H1 (cell line): ENCODE results near the gene PRDM15. TPM values are rescaled to one million over a fixed set of nuclear protein-coding genes. Genes with fewer than 3 reads are reported as not detected.

Experiments used
- CTCF ChIA-PET: fragments of 300-600 bp; sonication (Branson Sonifier 250); formaldehyde crosslinking; loops from one replicate; lab custom pipeline; 2021; ENCODE audit not compliant: partially characterized antibody; lab: Charles Lee
- POLR2A ChIA-PET: fragments of 300-600 bp; sonication (Branson Sonifier 250); formaldehyde crosslinking; loops from one replicate; lab custom pipeline; 2021; ENCODE audit warnings: inconsistent platforms; ENCODE audit not compliant: partially characterized antibody; lab: Charles Lee
- DNase-seq, 2 experiments: peaks; one replicate each; pipeline versions ENCODE4 v3.0.0 to v3.0.0-alpha.2; 2010 to 2022; ENCODE audit warnings: low spot score in 2 of 2, low read depth in 1 of 2, mixed read lengths in 1 of 2
- FAIRE-seq: peaks from 2 replicates; lab custom pipeline; 2011; peaks lifted over from hg19 to GRCh38; lab: Jason Lieb, UNC
- H2AFZ ChIP-seq: 2 replicates; pipeline ENCODE4 v1.8.1; 2012; ENCODE audit warnings: low read length, inconsistent platforms
- H2AK5ac ChIP-seq: 2 replicates; pipeline ENCODE4 v1.6.1; 2013; ENCODE audit warnings: low read depth, low read length
- H2BK120ac ChIP-seq: replicated peaks from 2 replicates; pipeline ENCODE3; 2013; ENCODE audit warnings: low read depth, low read length, inconsistent platforms
- H2BK12ac ChIP-seq: 2 replicates; pipeline ENCODE4 v1.6.1; 2013; ENCODE audit warnings: low read depth, low read length
- H2BK15ac ChIP-seq: 2 replicates; pipeline ENCODE4 v1.6.1; 2013; ENCODE audit warnings: low read length
- H2BK20ac ChIP-seq: 2 replicates; pipeline ENCODE4 v1.6.1; 2013; ENCODE audit warnings: low read length
- H2BK5ac ChIP-seq: 2 replicates; pipeline ENCODE4 v1.6.1; 2013; ENCODE audit warnings: low read depth, low read length
- H3K14ac ChIP-seq: 2 replicates; pipeline ENCODE4 v1.6.1; 2013; ENCODE audit warnings: inconsistent platforms; ENCODE audit not compliant: insufficient read length
- H3K18ac ChIP-seq: 2 replicates; pipeline ENCODE4 v1.6.1; 2013; ENCODE audit warnings: low read length; ENCODE audit errors: extremely low read depth
- H3K23ac ChIP-seq: 2 replicates; pipeline ENCODE4 v1.6.1; 2013; ENCODE audit warnings: inconsistent platforms; ENCODE audit not compliant: insufficient read length
- H3K23me2 ChIP-seq: 2 replicates; pipeline ENCODE4 v1.6.1; 2013; ENCODE audit warnings: low read depth, low read length
- H3K27ac ChIP-seq: 2 replicates; pipeline ENCODE4 v1.6.1; 2011; ENCODE audit warnings: low read depth, low read length, inconsistent platforms
- H3K27me3 ChIP-seq, 4 experiments: replicated peaks in 1 of 4; 1 replicate in 1 of 4; 2 replicates in 3 of 4; pipeline versions ENCODE4 v1.6.1 to v1.8.1; 2011 to 2013; ENCODE audit warnings: low read length in 3 of 4, mild to moderate bottlenecking in 3 of 4, inconsistent platforms in 2 of 4, mixed read lengths in 2 of 4, moderate library complexity in 1 of 4; ENCODE audit not compliant: control insufficient read depth in 3 of 4, insufficient read depth in 3 of 4; ENCODE audit errors: extremely low read depth in 1 of 4
- H3K36me3 ChIP-seq, 4 experiments: 2 replicates each; pipeline versions ENCODE4 v1.6.1 to v1.8.1; 2011 to 2013; ENCODE audit warnings: mild to moderate bottlenecking in 4 of 4, low read length in 3 of 4, moderate library complexity in 2 of 4, control low read depth in 1 of 4, inconsistent platforms in 1 of 4; ENCODE audit not compliant: insufficient read depth in 4 of 4, control insufficient read depth in 2 of 4
- H3K4ac ChIP-seq: replicated peaks from 2 replicates; pipeline ENCODE3; 2013; ENCODE audit warnings: low read length, low read depth, mixed read lengths, inconsistent platforms; ENCODE audit not compliant: insufficient read length
- H3K4me1 ChIP-seq, 4 experiments: replicated peaks in 1 of 4; 1 replicate in 1 of 4; 2 replicates in 3 of 4; pipeline versions ENCODE4 v1.6.1 to v1.8.1; 2011 to 2013; ENCODE audit warnings: low read length in 3 of 4, inconsistent platforms in 2 of 4, mixed read lengths in 1 of 4; ENCODE audit not compliant: insufficient read depth in 4 of 4, control insufficient read depth in 3 of 4
- H3K4me2 ChIP-seq, 2 experiments: 2 replicates each; pipeline versions ENCODE4 v1.6.1 to v1.8.1; 2011 to 2013; ENCODE audit warnings: low read depth in 2 of 2, low read length in 2 of 2, control low read depth in 1 of 2, inconsistent platforms in 1 of 2, mild to moderate bottlenecking in 1 of 2; ENCODE audit not compliant: insufficient read depth in 1 of 2
- H3K4me3 ChIP-seq, 4 experiments: fragments of 200-600, 300-600 bp in 1 of 4; sonication (generic), shearing (Covaris generic), sonication (Bioruptor Twin) in 1 of 4; 2 replicates each; pipeline versions ENCODE4 v1.5.1 to v1.8.1; 2011 to 2016; ENCODE audit warnings: low read length in 4 of 4, low read depth in 3 of 4, control low read depth in 2 of 4, inconsistent platforms in 2 of 4, mild to moderate bottlenecking in 2 of 4, mixed read lengths in 1 of 4, moderate library complexity in 1 of 4; ENCODE audit not compliant: insufficient read depth in 2 of 4; ENCODE audit errors: extremely low read depth in 1 of 4
- H3K56ac ChIP-seq: replicated peaks from 2 replicates; pipeline ENCODE3; 2013; ENCODE audit warnings: low read depth, mild to moderate bottlenecking, mixed read lengths, low read length, inconsistent platforms; ENCODE audit not compliant: insufficient read length
- H3K79me1 ChIP-seq: 2 replicates; pipeline ENCODE4 v1.6.1; 2013; ENCODE audit warnings: low read depth, low read length, control low read depth
- H3K79me2 ChIP-seq, 2 experiments: 2 replicates each; pipeline versions ENCODE4 v1.6.1 to v1.8.1; 2012 to 2013; ENCODE audit warnings: low read length in 2 of 2, mild to moderate bottlenecking in 2 of 2, inconsistent platforms in 1 of 2; ENCODE audit not compliant: insufficient read depth in 2 of 2, control insufficient read depth in 1 of 2
- H3K9ac ChIP-seq, 4 experiments: replicated peaks in 1 of 4; 1 replicate in 1 of 4; 2 replicates in 3 of 4; pipeline versions ENCODE4 v1.6.1 to v1.8.1; 2011 to 2013; ENCODE audit warnings: low read depth in 3 of 4, low read length in 3 of 4, control low read depth in 2 of 4, mild to moderate bottlenecking in 2 of 4, moderate library complexity in 2 of 4, inconsistent platforms in 1 of 4; ENCODE audit errors: extremely low read depth in 1 of 4
- H3K9me3 ChIP-seq, 2 experiments: 2 replicates each; pipeline versions ENCODE4 v1.6.1 to v1.8.1; 2012 to 2013; ENCODE audit warnings: mild to moderate bottlenecking in 2 of 2, moderate library complexity in 2 of 2, control low read depth in 1 of 2, inconsistent platforms in 1 of 2, low read depth in 1 of 2, low read length in 1 of 2, mixed read lengths in 1 of 2; ENCODE audit not compliant: insufficient read depth in 2 of 2
- H4K20me1 ChIP-seq, 2 experiments: replicated peaks in 1 of 2; 2 replicates each; pipeline versions ENCODE3 to v1.8.1; 2011 to 2013; ENCODE audit warnings: inconsistent platforms in 2 of 2, low read length in 2 of 2, mild to moderate bottlenecking in 1 of 2; ENCODE audit not compliant: insufficient read depth in 2 of 2, control insufficient read depth in 1 of 2
- H4K5ac ChIP-seq: 2 replicates; pipeline ENCODE4 v1.6.1; 2013; ENCODE audit warnings: low read length, low read depth, mixed read lengths, inconsistent platforms; ENCODE audit not compliant: insufficient read length
- H4K8ac ChIP-seq: 2 replicates; pipeline ENCODE4 v1.8.0; 2013; ENCODE audit warnings: mild to moderate bottlenecking, moderate library complexity, low read length, inconsistent platforms; ENCODE audit not compliant: insufficient read depth; ENCODE audit errors: extremely low read depth
- H4K91ac ChIP-seq: replicated peaks from 2 replicates; pipeline ENCODE3; 2013; ENCODE audit warnings: low read length, mixed read lengths, inconsistent platforms; ENCODE audit not compliant: insufficient read length
- CHD2 ChIP-seq: IDR thresholded peaks from 2 replicates; pipeline ENCODE4 v1.6.1; 2012; ENCODE audit warnings: low read length, improper control_type of control experiment
- HDAC6 ChIP-seq: IDR thresholded peaks from one replicate; pipeline ENCODE4 v1.7.1; 2012; ENCODE audit warnings: low read depth, mild to moderate bottlenecking, inconsistent platforms, low read length, moderate library complexity
- PHF8 ChIP-seq: fragments of 200-600 bp; sonication (generic); conservative IDR thresholded peaks from 2 replicates; pipeline ENCODE4 v1.7.1; 2012; ENCODE audit warnings: low read depth, mild to moderate bottlenecking, inconsistent platforms, low read length, moderate library complexity
- SAP30 ChIP-seq: fragments of 300-600 bp; sonication (generic); IDR thresholded peaks from 2 replicates; pipeline ENCODE4 v1.7.1; 2012; ENCODE audit warnings: low read length, moderate library complexity, mild to moderate bottlenecking, inconsistent platforms; ENCODE audit not compliant: insufficient read depth, insufficient replicate concordance
- SIX5 ChIP-seq: IDR thresholded peaks from 2 replicates; pipeline ENCODE4 v1.6.1; 2011; ENCODE audit warnings: mild to moderate bottlenecking, low read depth, low read length
- TCF12 ChIP-seq: IDR thresholded peaks from 2 replicates; pipeline ENCODE4 v1.6.1; 2011; ENCODE audit warnings: low read depth, mild to moderate bottlenecking, low read length
- TEAD4 ChIP-seq: IDR thresholded peaks from 2 replicates; pipeline ENCODE4 v1.6.1; 2012; ENCODE audit warnings: low read depth, low read length, inconsistent platforms, mixed read lengths
- WGBS, 2 experiments: shearing (Covaris generic) in 1 of 2; methylation state at CpG; one replicate each; pipeline versions ENCODE4 v1.1.6 to v1.1.7; 2013 to 2015; ENCODE audit warnings: low lambda C conversion rate in 2 of 2, mixed read lengths in 2 of 2, inconsistent platforms in 1 of 2, low coverage in 1 of 2, missing lambda C conversion rate in 1 of 2; ENCODE audit not compliant: insufficient replicate concordance in 2 of 2, insufficient coverage in 1 of 2, insufficient read length in 1 of 2; ENCODE audit errors: extremely low coverage in 1 of 2, missing lambda C conversion rate in 1 of 2; 5-methylcytosine and 5-hydroxymethylcytosine counted together
- polyA plus RNA-seq, 7 experiments: library from polyadenylated mRNA; depleted of rRNA in 3 of 7; stranded (reverse) in 5 of 7; unstranded in 2 of 7; fragments of >200 nt in 5 of 7; fragments of 200-250 nt in 2 of 7; gene quantifications; 1 replicate in 5 of 7; 2 replicates in 1 of 7; 4 replicates in 1 of 7; pipeline versions ENCODE4 v1.2.1 to v1.2.3, GENCODE V29; 2011 to 2013; ENCODE audit warnings: missing spikeins in 2 of 7, mixed read lengths in 2 of 7
- total RNA-seq: library from RNA; stranded (reverse); fragmentation: NEBNext Ultra II Directional; extraction: Animal tissue kit (Norgen Biotek cat#: 25700); gene quantifications from 2 replicates; pipeline ENCODE4 v1.2.1, GENCODE V29; 2021
- TF ChIP-seq, protein P1 (sequence below): IDR thresholded peaks from 2 replicates; pipeline ENCODE4 v1.6.1; 2011; ENCODE audit warnings: low read length, improper control_type of control experiment
- TF ChIP-seq, protein P2 (sequence below), 3 experiments: IDR thresholded peaks; 1 replicate in 2 of 3; 2 replicates in 1 of 3; pipeline versions ENCODE4 v1.5.1 to v1.6.1; 2011; ENCODE audit warnings: low read length in 3 of 3, mild to moderate bottlenecking in 3 of 3, inconsistent platforms in 2 of 3, low read depth in 1 of 3, moderate library complexity in 1 of 3; ENCODE audit not compliant: insufficient read depth in 1 of 3; ENCODE audit errors: control extremely low read depth in 1 of 3

Gene PRDM15
- total and polyA plus RNA-seq, 2 of the 8 experiments (the other 6 are each of a cell fraction or from before 2014, with no cell fraction given), result 9.7 to 10.5 TPM

DNA sequence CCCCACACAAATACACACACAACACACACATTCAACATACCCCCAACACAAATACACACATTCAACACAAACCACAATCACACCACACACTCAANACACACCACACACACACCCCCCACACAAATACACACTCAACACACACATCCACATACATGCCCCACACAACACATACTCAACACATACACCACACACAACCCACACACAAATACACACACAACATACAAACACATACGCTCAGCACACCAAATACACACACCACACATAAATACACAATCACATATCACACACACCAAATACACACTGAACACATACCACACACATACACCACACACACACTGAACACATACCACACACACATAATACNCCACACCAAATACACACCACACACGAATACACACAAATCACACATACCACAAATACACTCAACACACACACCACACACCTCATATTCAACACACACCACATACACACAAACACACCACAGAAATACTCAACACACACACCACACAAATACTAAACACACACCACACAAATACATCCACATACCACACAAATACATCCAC, 48.9 kb downstream of the PRDM15 start:
- no peak overlapping the region for H2BK120ac ChIP-seq
- no peak overlapping the region for H3K27ac ChIP-seq
- no peak overlapping the region for H3K4me3 ChIP-seq
- WGBS, 2 experiments, result 79 to 100% methylated on average over 2 of the region's 2 CpGs
- no peak overlapping the region for H2AFZ ChIP-seq
- no peak overlapping the region for H2BK15ac ChIP-seq
- H3K23ac ChIP-seq, result no peak overlapping the region
- H3K56ac ChIP-seq, result peak overlapping the region; percentile 99
- no peak overlapping the region for H3K4me2 ChIP-seq
- FAIRE-seq, result no peak
- H4K91ac ChIP-seq, result no peak overlapping the region
- peaks cover 2 to 28% of the 10 kb centered on the region in 2 experiments for H4K20me1 ChIP-seq
- H4K8ac ChIP-seq, result no peak overlapping the region
- CTCF ChIA-PET, result interaction anchor here (1.6 to 4.1 kb wide), 3 partner anchors 13 to 218 kb away, joined by 4 to 21 read pairs (median 4); no protein-coding TSS in a partner anchor
- no peak overlapping the region for H4K5ac ChIP-seq
- peaks cover 10% of the 10 kb centered on the region; the same call in 1 of the 2 replicates for H3K79me1 ChIP-seq
- peaks cover 19% of the 10 kb centered on the region; the same call in 1 of the 2 replicates for H3K23me2 ChIP-seq
- H2BK20ac ChIP-seq, result no peak overlapping the region
- H2AK5ac ChIP-seq, result no peak overlapping the region
- POLR2A ChIA-PET, result no interaction called here
- H2BK12ac ChIP-seq, result no peak overlapping the region
- peaks cover 0 to 3% (median 0%) of the 10 kb centered on the region in 4 experiments; a peak in 1 of 7 replicates for H3K4me1 ChIP-seq
- H3K18ac ChIP-seq, result no peak overlapping the region
- DNase-seq, result no peak
- H3K9ac ChIP-seq, result peak overlapping the region in 1 of 4 experiments; percentile 45; a peak in 1 of 7 replicates
- H2BK5ac ChIP-seq, result no peak overlapping the region
- H3K27me3 ChIP-seq, result no peaks in the 10 kb centered on the region
- no peaks in the 10 kb centered on the region; a peak in 1 of 4 replicates for H3K79me2 ChIP-seq
- peaks cover 0 to 3% (median 1%) of the 10 kb centered on the region in 4 experiments; a peak in 4 of 8 replicates for H3K36me3 ChIP-seq
- H3K4ac ChIP-seq, result peak overlapping the region; percentile 78
- H3K14ac ChIP-seq, result no peak overlapping the region
- H3K9me3 ChIP-seq, result peaks cover 0 to 2% of the 10 kb centered on the region in 2 experiments; a peak in 1 of 4 replicates
- TF ChIP-seq TEAD4, result no peak
- no peak for TF ChIP-seq SAP30
- TF ChIP-seq CHD2, result no peak
- TF ChIP-seq PHF8, result no peak
- TF ChIP-seq, protein P1, sequence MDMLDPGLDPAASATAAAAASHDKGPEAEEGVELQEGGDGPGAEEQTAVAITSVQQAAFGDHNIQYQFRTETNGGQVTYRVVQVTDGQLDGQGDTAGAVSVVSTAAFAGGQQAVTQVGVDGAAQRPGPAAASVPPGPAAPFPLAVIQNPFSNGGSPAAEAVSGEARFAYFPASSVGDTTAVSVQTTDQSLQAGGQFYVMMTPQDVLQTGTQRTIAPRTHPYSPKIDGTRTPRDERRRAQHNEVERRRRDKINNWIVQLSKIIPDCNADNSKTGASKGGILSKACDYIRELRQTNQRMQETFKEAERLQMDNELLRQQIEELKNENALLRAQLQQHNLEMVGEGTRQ, result no peak
- TF ChIP-seq HDAC6, result no peak
- TF ChIP-seq, protein P2, sequence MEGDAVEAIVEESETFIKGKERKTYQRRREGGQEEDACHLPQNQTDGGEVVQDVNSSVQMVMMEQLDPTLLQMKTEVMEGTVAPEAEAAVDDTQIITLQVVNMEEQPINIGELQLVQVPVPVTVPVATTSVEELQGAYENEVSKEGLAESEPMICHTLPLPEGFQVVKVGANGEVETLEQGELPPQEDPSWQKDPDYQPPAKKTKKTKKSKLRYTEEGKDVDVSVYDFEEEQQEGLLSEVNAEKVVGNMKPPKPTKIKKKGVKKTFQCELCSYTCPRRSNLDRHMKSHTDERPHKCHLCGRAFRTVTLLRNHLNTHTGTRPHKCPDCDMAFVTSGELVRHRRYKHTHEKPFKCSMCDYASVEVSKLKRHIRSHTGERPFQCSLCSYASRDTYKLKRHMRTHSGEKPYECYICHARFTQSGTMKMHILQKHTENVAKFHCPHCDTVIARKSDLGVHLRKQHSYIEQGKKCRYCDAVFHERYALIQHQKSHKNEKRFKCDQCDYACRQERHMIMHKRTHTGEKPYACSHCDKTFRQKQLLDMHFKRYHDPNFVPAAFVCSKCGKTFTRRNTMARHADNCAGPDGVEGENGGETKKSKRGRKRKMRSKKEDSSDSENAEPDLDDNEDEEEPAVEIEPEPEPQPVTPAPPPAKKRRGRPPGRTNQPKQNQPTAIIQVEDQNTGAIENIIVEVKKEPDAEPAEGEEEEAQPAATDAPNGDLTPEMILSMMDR (IDR thresholded peaks at IDR 0.05; ENCODE audit: control extremely low read depth in 1 of 3, insufficient read depth in 1 of 3, low read depth in 1 of 3, low read length in 3 of 3), result no peak
- TF ChIP-seq TCF12, result no peak
- no peak for TF ChIP-seq SIX5
